ENCODE data around the gene DDA1. TPM values are rescaled to one million over a fixed set of nuclear protein-coding genes. Genes with fewer than 3 reads are reported as not detected.

DDA1 gene
- total RNA-seq, 1 experiment from 2014 or later: 42.8 TPM

- CTCF ChIA-PET: interaction anchor here (1.1 to 4.2 kb wide), 3 partner anchors 19 to 57 kb away, joined by 3 to 29 read pairs (median 4); partner anchors contain the start of gene ANKLE1
- peaks cover 23% of the 10 kb centered on the region for H3K4me1 Mint-ChIP-seq
- peaks cover 30% of the 10 kb centered on the region for H3K36me3 Mint-ChIP-seq
- no peak overlapping the region for H3K27ac Mint-ChIP-seq
- DNase-seq (ENCODE audit: low spot score) (no peak), ATAC-seq (no peak)
- POLR2A ChIA-PET: interaction anchor here (1.8 kb wide), 1 partner anchor 47 kb away, joined by 5 read pairs; the partner anchor contains the start of gene USE1
- H3K27me3 Mint-ChIP-seq (ENCODE audit: low read depth): peaks cover 7% of the 10 kb centered on the region
- TF ChIP-seq TEAD1 (CRISPR knock-in tag; IDR thresholded peaks at IDR 0.05) (no peak), FOXP4 (CRISPR knock-in tag; IDR thresholded peaks at IDR 0.05) (no peak), ERG (CRISPR knock-in tag; IDR thresholded peaks at IDR 0.05) (no peak), STAT6 (CRISPR knock-in tag; conservative IDR thresholded peaks at IDR 0.05; ENCODE audit: low read depth) (no peak), FOXJ3 (CRISPR knock-in tag; IDR thresholded peaks at IDR 0.05; ENCODE audit: borderline replicate concordance) (no peak), E2F4 (CRISPR knock-in tag; IDR thresholded peaks at IDR 0.05; ENCODE audit: borderline replicate concordance, low read depth) (no peak), CBFB (CRISPR knock-in tag; IDR thresholded peaks at IDR 0.05; ENCODE audit: low read depth) (no peak), ZNF416 (CRISPR knock-in tag; IDR thresholded peaks at IDR 0.05) (no peak), MLX (CRISPR knock-in tag; IDR thresholded peaks at IDR 0.05) (no peak), CREM (CRISPR knock-in tag; IDR thresholded peaks at IDR 0.05) (no peak), E2F1 (CRISPR knock-in tag; IDR thresholded peaks at IDR 0.05) (no peak), RORB (CRISPR knock-in tag; IDR thresholded peaks at IDR 0.05) (no peak), ZNF671 (CRISPR knock-in tag; IDR thresholded peaks at IDR 0.05) (no peak), ZNF532 (CRISPR knock-in tag; IDR thresholded peaks at IDR 0.05; ENCODE audit: borderline replicate concordance) (no peak)
- H3K9me3 Mint-ChIP-seq: peaks cover 12% of the 10 kb centered on the region
- no peak overlapping the region for H3K4me3 Mint-ChIP-seq
These were observed 46.8 kb upstream of the DDA1 start for GRCh38 chr19:17262557-17262956.
